Activated T-cell treated with anti-CD3 and anti-CD28 coated beads, Interleukin-2, amount 50 U/mL, for 4 hours (primary cell): ENCODE results near the gene UCHL3. TPM values are rescaled to one million over a fixed set of nuclear protein-coding genes. Genes with fewer than 3 reads are reported as not detected.

Source experiments
- ATAC-seq, 2 donors: fragments of 200-7000 bp; cut with Tn5 transposase; one replicate each; pipeline ENCODE4 v1.10.0; 2021
- DNase-seq: peaks from one replicate; pipeline ENCODE4 v3.0.0-alpha.2; 2020
- H3K27me3 Mint-ChIP-seq: one replicate; pipeline ENCODE4 v1.8.0; 2021; ENCODE audit warnings: low read depth, mixed read lengths
- H3K36me3 Mint-ChIP-seq: one replicate; pipeline ENCODE4 v1.8.0; 2022; ENCODE audit warnings: mixed read lengths; ENCODE audit not compliant: insufficient read depth
- H3K4me1 Mint-ChIP-seq: one replicate; pipeline ENCODE4 v1.8.0; 2021; ENCODE audit warnings: low read depth, mixed read lengths
- H3K4me3 Mint-ChIP-seq: one replicate; pipeline ENCODE4 v1.8.0; 2021; ENCODE audit warnings: mild to moderate bottlenecking, moderate library complexity, mixed read lengths
- H3K9me3 Mint-ChIP-seq: one replicate; pipeline ENCODE4 v1.8.0; 2021; ENCODE audit warnings: mixed read lengths
- total RNA-seq, 3 donors: library from RNA; stranded (reverse); gene quantifications; one replicate each; pipeline ENCODE4 v1.2.1, GENCODE V29; 2021

The UCHL3 gene
- total RNA-seq, 3 donors from 2014 or later, result 48.7 to 56.6 (median 51.9) TPM

DNA sequence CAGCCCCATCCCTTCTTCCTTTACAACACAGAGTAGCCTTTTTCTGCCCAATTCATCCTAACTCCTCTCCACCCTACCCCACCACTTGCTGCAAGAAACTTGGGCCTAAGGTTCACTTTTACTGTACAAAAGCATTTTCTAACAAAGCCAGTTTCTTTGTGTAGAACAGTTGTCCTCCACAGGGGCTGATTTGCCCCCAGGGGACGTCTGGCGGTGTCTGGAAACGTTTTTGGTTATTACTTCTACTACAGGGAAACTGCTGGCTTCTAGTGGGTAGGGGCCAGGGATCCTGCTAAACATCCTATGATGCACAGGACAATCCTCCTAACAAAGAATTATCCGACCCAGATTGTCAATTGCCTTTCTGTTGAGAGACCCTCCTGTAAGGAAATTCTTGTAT is 79.2 kb downstream of the UCHL3 start:
- Mint-ChIP-seq H3K4me3 (no peak overlapping the region), H3K27me3 (no peaks in the 10 kb centered on the region), H3K9me3 (no peaks in the 10 kb centered on the region), H3K4me1 (peaks cover 16% of the 10 kb centered on the region), H3K36me3 (peaks cover 23% of the 10 kb centered on the region)
- DNase-seq (no peak), ATAC-seq (no peak)

DNA sequence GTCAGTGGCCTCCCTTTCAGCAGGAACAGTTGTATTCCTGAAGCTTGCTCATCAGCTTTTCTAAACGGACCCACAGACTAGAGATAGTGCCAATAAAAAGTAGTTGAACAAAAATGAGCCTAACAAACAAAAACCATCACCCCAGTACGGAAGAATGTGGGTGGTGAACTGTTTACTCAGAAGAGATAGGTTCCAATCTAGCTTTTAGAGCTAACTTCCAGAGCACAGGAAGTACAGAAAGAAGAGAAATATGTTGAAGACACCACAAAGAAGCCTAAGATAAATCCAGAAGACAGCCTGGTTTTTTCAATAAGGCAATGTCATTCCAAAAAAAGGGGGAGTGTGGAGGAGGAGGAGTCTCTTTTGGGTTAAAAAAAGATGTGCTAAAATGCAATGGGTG is 83.7 kb downstream of the UCHL3 start:
- no peak for DNase-seq
- peaks cover 6% of the 10 kb centered on the region for H3K27me3 Mint-ChIP-seq
- no peak for ATAC-seq
- peaks cover 12% of the 10 kb centered on the region for H3K4me1 Mint-ChIP-seq
- H3K4me3 Mint-ChIP-seq, result no peak overlapping the region
- H3K9me3 Mint-ChIP-seq, result no peaks in the 10 kb centered on the region
- H3K36me3 Mint-ChIP-seq, result peaks cover under 1% of the 10 kb centered on the region

- Mint-ChIP-seq H3K4me1 (peaks cover 12% of the 10 kb centered on the region), H3K4me3 (peak overlapping the region; percentile 57), H3K9me3 (no peaks in the 10 kb centered on the region), H3K27me3 (peaks cover 6% of the 10 kb centered on the region), H3K36me3 (no peaks in the 10 kb centered on the region)
- ATAC-seq, result peak in 1 of 2 donors; percentile 2
- no peak for DNase-seq
These were observed 85.7 kb downstream of the UCHL3 start for GRCh38 chr13:75635101-75635827.

- DNase-seq (peak; percentile 19), ATAC-seq (peak; percentile 70 to 76)
- H3K36me3 Mint-ChIP-seq, result no peaks in the 10 kb centered on the region
- peaks cover 6% of the 10 kb centered on the region for H3K27me3 Mint-ChIP-seq
- no peaks in the 10 kb centered on the region for H3K9me3 Mint-ChIP-seq
- H3K4me1 Mint-ChIP-seq, result peaks cover 12% of the 10 kb centered on the region
- peak within 1 kb of the TSS; percentile 77 for H3K4me3 Mint-ChIP-seq
These were observed 86.3 kb downstream of the UCHL3 start, which contains the start of gene LMO7 for GRCh38 chr13:75635828-75636435. TSS of gene LMO7 (plus strand) at chr13:75636330. CDS start at chr13:75636658, 328 bp downstream.

- Mint-ChIP-seq H3K36me3 (peaks cover 2% of the 10 kb centered on the region), H3K4me3 (peak overlapping the region; percentile 77), H3K4me1 (peaks cover 12% of the 10 kb centered on the region), H3K27me3 (peaks cover 6% of the 10 kb centered on the region), H3K9me3 (no peaks in the 10 kb centered on the region)
- DNase-seq (peak; percentile 25), ATAC-seq (peak; percentile 63 to 64)
These were observed 87.0 kb downstream of the UCHL3 start for GRCh38 chr13:75636436-75637180.

GRCh38 chr13:75637181-75637750 is 87.7 kb downstream of the UCHL3 start:
- H3K4me1 Mint-ChIP-seq, result peaks cover 12% of the 10 kb centered on the region
- peak overlapping the region; percentile 55 for H3K4me3 Mint-ChIP-seq
- H3K36me3 Mint-ChIP-seq, result peaks cover 2% of the 10 kb centered on the region
- peaks cover 6% of the 10 kb centered on the region for H3K27me3 Mint-ChIP-seq
- no peaks in the 10 kb centered on the region for H3K9me3 Mint-ChIP-seq
- ATAC-seq (no peak), DNase-seq (no peak)

DNA sequence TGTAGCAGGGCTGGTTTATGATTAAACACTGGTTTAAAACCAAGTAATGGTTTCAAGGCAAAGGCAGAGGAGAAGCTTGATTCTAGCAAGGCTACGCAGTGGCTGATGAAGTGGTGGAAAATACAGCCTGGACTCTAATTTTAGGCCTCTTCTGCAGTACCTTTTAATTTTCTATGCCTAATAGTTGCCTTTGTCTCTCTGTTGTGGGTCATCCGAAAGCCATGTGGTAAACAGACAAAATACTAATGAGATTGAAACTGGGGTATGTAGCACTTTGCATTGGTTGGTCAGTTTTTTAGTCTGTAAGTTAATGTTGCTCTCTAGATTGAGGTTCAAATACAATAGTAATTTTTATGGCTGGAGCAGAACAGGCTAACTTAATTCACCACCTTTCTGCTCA is 89.9 kb downstream of the UCHL3 start:
- H3K4me3 Mint-ChIP-seq, result no peak overlapping the region
- DNase-seq, result no peak
- no peak for ATAC-seq
- H3K4me1 Mint-ChIP-seq, result peaks cover 8% of the 10 kb centered on the region
- peaks cover 6% of the 10 kb centered on the region for H3K27me3 Mint-ChIP-seq
- H3K9me3 Mint-ChIP-seq, result no peaks in the 10 kb centered on the region
- H3K36me3 Mint-ChIP-seq, result peaks cover 2% of the 10 kb centered on the region

DNA sequence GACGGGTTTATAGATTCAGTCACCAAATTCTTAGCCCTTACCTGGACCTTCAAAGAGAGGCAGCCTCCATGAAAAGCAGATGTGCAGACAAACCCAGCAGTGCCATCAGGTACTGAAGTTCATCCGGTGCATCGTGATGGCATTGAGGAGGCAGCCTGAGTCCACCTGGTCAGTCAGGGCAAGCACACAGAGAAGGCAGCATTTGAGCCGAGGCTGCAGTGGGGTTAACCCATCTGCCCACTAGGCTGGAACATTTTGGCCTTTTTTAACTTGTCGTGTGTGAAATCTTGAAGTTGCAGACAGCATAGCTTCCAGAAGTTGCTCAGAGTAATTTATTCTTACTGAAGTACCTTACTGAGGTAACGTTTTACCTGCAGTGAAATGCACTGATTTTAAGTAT is 91.4 kb downstream of the UCHL3 start:
- peaks cover 3% of the 10 kb centered on the region for H3K36me3 Mint-ChIP-seq
- no peak overlapping the region for H3K4me3 Mint-ChIP-seq
- peaks cover 8% of the 10 kb centered on the region for H3K4me1 Mint-ChIP-seq
- no peaks in the 10 kb centered on the region for H3K9me3 Mint-ChIP-seq
- H3K27me3 Mint-ChIP-seq, result peaks cover 6% of the 10 kb centered on the region
- DNase-seq, result no peak
- ATAC-seq, result no peak

GRCh38 chr13:75643182-75643581 is 93.6 kb downstream of the UCHL3 start:
- Mint-ChIP-seq H3K36me3 (peaks cover 8% of the 10 kb centered on the region), H3K4me3 (no peak overlapping the region), H3K9me3 (no peaks in the 10 kb centered on the region), H3K4me1 (no peaks in the 10 kb centered on the region), H3K27me3 (no peaks in the 10 kb centered on the region)
- ATAC-seq, result no peak
- no peak for DNase-seq

DNA sequence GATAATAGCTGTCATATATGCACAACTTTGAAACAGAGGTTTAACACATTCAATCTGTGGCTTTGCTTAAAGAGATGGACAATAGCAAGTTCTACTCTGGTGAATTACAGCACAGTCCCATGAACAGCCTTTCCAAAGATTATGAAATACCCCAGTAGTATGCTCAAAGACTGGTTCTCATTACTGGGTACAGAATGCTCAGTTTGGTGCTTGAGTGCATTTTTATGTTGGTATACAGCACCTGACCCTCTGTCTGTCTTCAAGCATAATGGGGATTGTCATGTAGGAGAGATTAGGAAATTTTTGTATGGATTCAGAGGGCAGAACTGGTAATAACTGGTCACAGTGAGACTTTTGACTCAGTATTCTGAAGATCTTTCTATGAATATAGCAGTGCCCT is 94.1 kb downstream of the UCHL3 start:
- Mint-ChIP-seq H3K9me3 (no peaks in the 10 kb centered on the region), H3K36me3 (peaks cover 8% of the 10 kb centered on the region), H3K27me3 (no peaks in the 10 kb centered on the region), H3K4me3 (no peak overlapping the region), H3K4me1 (no peaks in the 10 kb centered on the region)
- ATAC-seq, result no peak
- no peak for DNase-seq

- H3K4me3 Mint-ChIP-seq, result no peak overlapping the region
- H3K36me3 Mint-ChIP-seq, result peaks cover 11% of the 10 kb centered on the region
- no peaks in the 10 kb centered on the region for H3K9me3 Mint-ChIP-seq
- ATAC-seq (no peak), DNase-seq (no peak)
- no peaks in the 10 kb centered on the region for H3K4me1 Mint-ChIP-seq
- H3K27me3 Mint-ChIP-seq, result no peaks in the 10 kb centered on the region
These were observed 95.5 kb downstream of the UCHL3 start for GRCh38 chr13:75645141-75645540.

GRCh38 chr13:75647126-75647784 is 97.7 kb downstream of the UCHL3 start:
- Mint-ChIP-seq H3K4me1 (no peaks in the 10 kb centered on the region), H3K4me3 (no peak overlapping the region), H3K27me3 (no peaks in the 10 kb centered on the region), H3K9me3 (no peaks in the 10 kb centered on the region), H3K36me3 (peaks cover 12% of the 10 kb centered on the region)
- DNase-seq (no peak), ATAC-seq (no peak)

- H3K4me1 Mint-ChIP-seq, result no peaks in the 10 kb centered on the region
- H3K4me3 Mint-ChIP-seq, result no peak overlapping the region
- peaks cover 13% of the 10 kb centered on the region for H3K36me3 Mint-ChIP-seq
- no peaks in the 10 kb centered on the region for H3K27me3 Mint-ChIP-seq
- no peaks in the 10 kb centered on the region for H3K9me3 Mint-ChIP-seq
- ATAC-seq (no peak), DNase-seq (no peak)
These were observed 98.9 kb downstream of the UCHL3 start for GRCh38 chr13:75648446-75648845.

GRCh38 chr13:75651013-75651412 is 101.4 kb downstream of the UCHL3 start:
- Mint-ChIP-seq H3K4me3 (no peak overlapping the region), H3K4me1 (no peaks in the 10 kb centered on the region), H3K36me3 (peaks cover 14% of the 10 kb centered on the region), H3K27me3 (no peaks in the 10 kb centered on the region), H3K9me3 (no peaks in the 10 kb centered on the region)
- DNase-seq (no peak), ATAC-seq (no peak)
